HEK293 (cell line): Measurements from ENCODE around the gene UGT1A7.
"Not testable (repeated sequence)": the region's sequence is repeated elsewhere in the genome, so short reads cannot be mapped to it uniquely, and the experiment has no call there.

ENCODE experiments used
- SALL2 ChIP-seq: fragments of 450-650 bp; formaldehyde crosslinking; IDR thresholded peaks from 2 replicates; pipeline ENCODE4 v1.5.0; 2017; ENCODE audit warnings: missing biosample characterization, mild to moderate bottlenecking, missing genetic modification characterization, borderline replicate concordance
- ZEB2 ChIP-seq: fragments of 450-650 bp; formaldehyde crosslinking; IDR thresholded peaks from 2 replicates; pipeline ENCODE4 v1.5.1; 2016; ENCODE audit warnings: missing biosample characterization, missing genetic modification characterization
- TF ChIP-seq, protein P1 (sequence below): fragments of 450-650 bp; formaldehyde crosslinking; IDR thresholded peaks from 2 replicates; pipeline ENCODE4 v1.5.1; 2016; ENCODE audit warnings: missing biosample characterization, missing genetic modification characterization

DNA sequence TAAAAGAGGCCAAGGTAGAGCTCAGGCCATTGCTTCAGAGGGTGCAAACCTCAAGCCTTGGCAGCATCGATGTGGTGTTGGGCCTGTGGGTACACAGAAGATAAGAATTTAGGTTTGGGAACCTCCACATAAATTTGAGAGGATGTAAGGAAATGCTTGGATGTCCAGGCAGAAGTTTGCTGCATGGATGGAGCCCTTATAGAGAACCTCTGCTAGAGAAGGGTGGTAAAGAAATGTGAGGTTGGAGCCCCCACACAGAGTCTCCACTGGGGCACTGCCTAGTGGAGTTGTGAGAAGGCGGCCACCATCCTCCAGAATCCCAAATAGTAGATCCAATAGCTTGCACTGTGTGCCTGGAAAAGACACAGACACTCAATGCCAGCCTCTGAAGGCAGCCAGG is 69.0 kb downstream of the UGT1A7 start:
- TF ChIP-seq, protein P1, sequence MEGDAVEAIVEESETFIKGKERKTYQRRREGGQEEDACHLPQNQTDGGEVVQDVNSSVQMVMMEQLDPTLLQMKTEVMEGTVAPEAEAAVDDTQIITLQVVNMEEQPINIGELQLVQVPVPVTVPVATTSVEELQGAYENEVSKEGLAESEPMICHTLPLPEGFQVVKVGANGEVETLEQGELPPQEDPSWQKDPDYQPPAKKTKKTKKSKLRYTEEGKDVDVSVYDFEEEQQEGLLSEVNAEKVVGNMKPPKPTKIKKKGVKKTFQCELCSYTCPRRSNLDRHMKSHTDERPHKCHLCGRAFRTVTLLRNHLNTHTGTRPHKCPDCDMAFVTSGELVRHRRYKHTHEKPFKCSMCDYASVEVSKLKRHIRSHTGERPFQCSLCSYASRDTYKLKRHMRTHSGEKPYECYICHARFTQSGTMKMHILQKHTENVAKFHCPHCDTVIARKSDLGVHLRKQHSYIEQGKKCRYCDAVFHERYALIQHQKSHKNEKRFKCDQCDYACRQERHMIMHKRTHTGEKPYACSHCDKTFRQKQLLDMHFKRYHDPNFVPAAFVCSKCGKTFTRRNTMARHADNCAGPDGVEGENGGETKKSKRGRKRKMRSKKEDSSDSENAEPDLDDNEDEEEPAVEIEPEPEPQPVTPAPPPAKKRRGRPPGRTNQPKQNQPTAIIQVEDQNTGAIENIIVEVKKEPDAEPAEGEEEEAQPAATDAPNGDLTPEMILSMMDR (tag by site-specific recombination) = not testable (repeated sequence)
- TF ChIP-seq ZEB2; SALL2 (tag by site-specific recombination): not testable (repeated sequence)
